DND-41 (cell line): ENCODE measurements around the gene DCANP1.
A peak's percentile ranks its signal among the peaks of the same experiment; 100 is the strongest.

ENCODE experiments used
- ATAC-seq: fragments of 200-7000 bp; cut with Tn5 transposase; 3 replicates; pipeline ENCODE4 v1.9.1; 2021; ENCODE audit warnings: low read depth; ENCODE audit not compliant: insufficient read depth
- DNase-seq: peaks from one replicate; pipeline ENCODE4 v3.0.0-alpha.2; 2020
- H2AFZ ChIP-seq: 2 replicates; pipeline ENCODE4 v1.6.0; 2012; ENCODE audit warnings: low read depth, low read length
- H3K27ac ChIP-seq: 2 replicates; pipeline ENCODE4 v1.5.1; 2012; ENCODE audit warnings: low read length, inconsistent platforms
- H3K27me3 ChIP-seq: fragments of 200-600 bp; sonication (generic); 2 replicates; pipeline ENCODE4 v1.6.0; 2012; ENCODE audit warnings: low read length, mild to moderate bottlenecking, inconsistent platforms; ENCODE audit not compliant: insufficient read depth, poor library complexity
- H3K36me3 ChIP-seq: 2 replicates; pipeline ENCODE4 v1.5.1; 2012; ENCODE audit warnings: low read length, inconsistent platforms; ENCODE audit not compliant: insufficient read depth
- H3K4me1 ChIP-seq: 2 replicates; pipeline ENCODE4 v1.5.1; 2012; ENCODE audit warnings: mild to moderate bottlenecking, low read length; ENCODE audit not compliant: insufficient read depth
- H3K4me2 ChIP-seq: 2 replicates; pipeline ENCODE4 v1.6.0; 2012; ENCODE audit warnings: mild to moderate bottlenecking, moderate library complexity, low read length, inconsistent platforms; ENCODE audit not compliant: insufficient read depth
- H3K4me3 ChIP-seq, 2 experiments: fragments of 200-600 bp in 1 of 2; shearing (Covaris generic) in 1 of 2; 2 replicates each; pipeline ENCODE4 v1.5.1; 2012 to 2016; ENCODE audit warnings: inconsistent platforms in 2 of 2, low read length in 2 of 2, mild to moderate bottlenecking in 2 of 2, low read depth in 1 of 2, moderate library complexity in 1 of 2
- H3K79me2 ChIP-seq: 2 replicates; pipeline ENCODE4 v1.6.0; 2012; ENCODE audit warnings: low read length, inconsistent platforms; ENCODE audit not compliant: insufficient read depth
- H3K9ac ChIP-seq: 2 replicates; pipeline ENCODE4 v1.6.0; 2012; ENCODE audit warnings: low read depth, mild to moderate bottlenecking, inconsistent platforms, low read length, moderate library complexity
- H3K9me3 ChIP-seq: 2 replicates; pipeline ENCODE4 v1.5.1; 2012; ENCODE audit warnings: low read length, moderate library complexity, mild to moderate bottlenecking, inconsistent platforms; ENCODE audit not compliant: insufficient read depth, severe bottlenecking
- H4K20me1 ChIP-seq: 2 replicates; pipeline ENCODE4 v1.6.0; 2012; ENCODE audit warnings: low read length; ENCODE audit not compliant: insufficient read depth
- EZH2 ChIP-seq: IDR thresholded peaks from 3 replicates; pipeline ENCODE4 v1.6.1; 2012; ENCODE audit warnings: borderline replicate concordance, low read depth, mild to moderate bottlenecking, moderate library complexity, low read length, inconsistent platforms; ENCODE audit not compliant: severe bottlenecking
- TF ChIP-seq, protein P1 (sequence below): IDR thresholded peaks from 2 replicates; pipeline ENCODE4 v1.5.1; 2012; ENCODE audit warnings: borderline replicate concordance, low read length, moderate library complexity, mild to moderate bottlenecking; ENCODE audit not compliant: poor library complexity, severe bottlenecking; ENCODE audit errors: extremely low read depth

Gene DCANP1

DNA sequence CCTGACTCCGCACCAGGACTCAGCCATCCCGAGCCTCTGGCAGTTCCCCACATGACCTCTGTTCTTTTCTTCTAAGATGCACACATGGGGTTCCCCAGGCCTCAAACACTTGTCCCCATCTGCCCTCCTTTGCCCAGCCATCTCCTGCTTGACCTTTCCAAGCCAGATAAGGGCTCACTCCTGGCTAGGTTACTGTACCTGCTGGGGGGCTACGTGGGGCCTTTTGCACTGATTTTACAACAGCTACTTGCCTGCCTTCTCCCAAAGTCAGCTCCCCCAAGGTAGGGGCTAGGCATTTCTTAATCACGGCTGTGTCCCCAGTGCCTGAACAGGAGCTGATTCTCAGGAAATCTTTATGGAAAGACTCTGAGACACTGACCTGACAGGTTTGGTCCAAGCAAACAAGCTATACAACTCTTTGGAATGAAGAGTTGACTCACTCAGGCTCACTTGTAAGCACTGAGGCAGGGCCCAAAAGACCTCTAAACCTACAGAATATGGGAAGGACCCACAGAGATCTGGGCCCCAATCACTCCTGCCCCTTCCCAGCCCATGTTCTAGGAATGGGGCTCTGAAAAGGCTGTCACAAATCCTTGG lies 50.6 kb downstream of the DCANP1 start:
- H2AFZ ChIP-seq: no peak overlapping the region
- H3K79me2 ChIP-seq: peaks cover 89% of the 10 kb centered on the region
- peaks cover 66% of the 10 kb centered on the region for H3K36me3 ChIP-seq
- DNase-seq (no peak), ATAC-seq (no peak)
- H3K4me2 ChIP-seq: peak overlapping the region; percentile 76
- no peaks in the 10 kb centered on the region for H3K27me3 ChIP-seq
- TF ChIP-seq, protein P1, sequence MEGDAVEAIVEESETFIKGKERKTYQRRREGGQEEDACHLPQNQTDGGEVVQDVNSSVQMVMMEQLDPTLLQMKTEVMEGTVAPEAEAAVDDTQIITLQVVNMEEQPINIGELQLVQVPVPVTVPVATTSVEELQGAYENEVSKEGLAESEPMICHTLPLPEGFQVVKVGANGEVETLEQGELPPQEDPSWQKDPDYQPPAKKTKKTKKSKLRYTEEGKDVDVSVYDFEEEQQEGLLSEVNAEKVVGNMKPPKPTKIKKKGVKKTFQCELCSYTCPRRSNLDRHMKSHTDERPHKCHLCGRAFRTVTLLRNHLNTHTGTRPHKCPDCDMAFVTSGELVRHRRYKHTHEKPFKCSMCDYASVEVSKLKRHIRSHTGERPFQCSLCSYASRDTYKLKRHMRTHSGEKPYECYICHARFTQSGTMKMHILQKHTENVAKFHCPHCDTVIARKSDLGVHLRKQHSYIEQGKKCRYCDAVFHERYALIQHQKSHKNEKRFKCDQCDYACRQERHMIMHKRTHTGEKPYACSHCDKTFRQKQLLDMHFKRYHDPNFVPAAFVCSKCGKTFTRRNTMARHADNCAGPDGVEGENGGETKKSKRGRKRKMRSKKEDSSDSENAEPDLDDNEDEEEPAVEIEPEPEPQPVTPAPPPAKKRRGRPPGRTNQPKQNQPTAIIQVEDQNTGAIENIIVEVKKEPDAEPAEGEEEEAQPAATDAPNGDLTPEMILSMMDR: no peak
- no peak for TF ChIP-seq EZH2
- H3K27ac ChIP-seq: peak overlapping the region; percentile 85
- peaks cover 68% of the 10 kb centered on the region for H4K20me1 ChIP-seq
- peaks cover 73% of the 10 kb centered on the region for H3K4me1 ChIP-seq
- H3K9ac ChIP-seq: peak overlapping the region; percentile 79
- no peaks in the 10 kb centered on the region for H3K9me3 ChIP-seq
- peak overlapping the region in 1 of 2 experiments; percentile 68; a peak in 2 of 4 replicates for H3K4me3 ChIP-seq

- H3K79me2 ChIP-seq: peaks cover 96% of the 10 kb centered on the region
These were observed 51.3 kb downstream of the DCANP1 start for GRCh38 chr5:135395866-135396265.

DNA sequence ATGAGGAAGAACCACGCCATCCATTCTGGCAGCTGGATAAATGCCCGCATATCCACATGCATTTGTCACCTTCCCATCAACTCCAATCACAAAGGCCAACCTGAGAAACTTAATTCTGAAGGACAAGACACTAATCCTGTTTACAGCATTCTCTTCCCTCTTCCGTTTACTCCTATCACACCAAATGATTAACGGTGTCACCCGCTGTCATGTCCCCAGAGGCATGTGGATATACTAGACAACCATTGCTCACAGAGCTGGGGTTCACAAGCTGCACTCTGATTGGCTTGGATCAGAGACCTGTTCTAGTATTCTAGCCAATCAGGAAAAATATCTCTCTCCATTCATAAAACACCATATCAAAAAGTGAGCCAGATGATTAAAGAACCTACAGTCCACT lies 51.7 kb downstream of the DCANP1 start:
- Histone ChIP-seq H3K4me2 (peak overlapping the region; percentile 76), H3K36me3 (peaks cover 77% of the 10 kb centered on the region), H2AFZ (no peak overlapping the region), H3K9ac (peak overlapping the region; percentile 79; the same call in 1 of the 2 replicates), H3K9me3 (no peaks in the 10 kb centered on the region), H3K27ac (peak overlapping the region; percentile 85), H4K20me1 (peaks cover 79% of the 10 kb centered on the region), H3K4me3 (peak overlapping the region in 1 of 2 experiments; percentile 68; a peak in 1 of 4 replicates), H3K4me1 (peaks cover 80% of the 10 kb centered on the region), H3K79me2 (peaks cover 98% of the 10 kb centered on the region), H3K27me3 (no peaks in the 10 kb centered on the region)
- DNase-seq: no peak
- no peak for ATAC-seq
- TF ChIP-seq, protein P1: no peak
- no peak for TF ChIP-seq EZH2

More at GRCh38 chr5:135395866-135396265, 51.3 kb downstream of the DCANP1 start:
- Histone ChIP-seq H3K4me1 (peaks cover 80% of the 10 kb centered on the region), H3K36me3 (peaks cover 73% of the 10 kb centered on the region), H3K4me3 (peak overlapping the region in 1 of 2 experiments; percentile 68; a peak in 2 of 4 replicates), H3K4me2 (peak overlapping the region; percentile 76), H3K9me3 (no peaks in the 10 kb centered on the region), H4K20me1 (peaks cover 75% of the 10 kb centered on the region), H3K27me3 (no peaks in the 10 kb centered on the region), H2AFZ (no peak overlapping the region), H3K9ac (peak overlapping the region; percentile 79; the same call in 1 of the 2 replicates), H3K27ac (peak overlapping the region; percentile 85)
- TF ChIP-seq, protein P1: no peak
- TF ChIP-seq EZH2: no peak
- DNase-seq (no peak), ATAC-seq (no peak)
